ENCODE measurements around the gene WWOX. TPM values are rescaled to one million over a fixed set of nuclear protein-coding genes. Genes with fewer than 3 reads are reported as not detected.
A peak's percentile ranks its signal among the peaks of the same experiment; 100 is the strongest.

Gene WWOX
- total RNA-seq, 1 experiment from 2014 or later, result 79.9 TPM

DNA sequence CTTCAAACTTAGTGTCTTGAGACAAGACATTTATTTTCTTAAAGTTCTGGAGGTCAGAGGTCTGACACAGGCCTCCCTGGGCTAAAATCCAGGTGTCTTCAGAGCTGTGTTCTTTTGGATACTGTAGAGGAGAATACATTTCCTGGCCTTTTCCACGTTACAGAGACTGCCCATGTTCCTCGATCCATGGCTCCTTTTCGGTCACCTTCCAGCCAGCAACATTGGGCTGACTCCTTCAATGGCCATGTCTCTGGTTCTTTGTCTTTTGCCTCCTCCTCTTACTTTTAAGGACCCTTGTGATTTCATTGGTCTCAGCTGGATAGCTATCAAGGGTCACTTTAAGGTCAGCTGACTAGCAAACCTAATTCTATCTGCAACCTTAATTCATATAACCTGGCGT lies 212.4 kb downstream of the WWOX start:
- DNase-seq (ENCODE audit: low spot score), result no peak
- no peaks in the 10 kb centered on the region for H3K27me3 ChIP-seq (replicated peaks; ENCODE audit: insufficient read depth, low read depth, low read length, poor library complexity)
- intact Hi-C loops (cut with micrococcal nuclease; ENCODE audit: unreplicated experiment), result no loop called here
- no peaks in the 10 kb centered on the region for H3K4me1 ChIP-seq (ENCODE audit: insufficient read depth, low read length, poor library complexity, severe bottlenecking)
- no TSS peak for BruUV-seq (replicated peaks)
- H3K4me3 ChIP-seq (ENCODE audit: low read depth, low read length, poor library complexity, severe bottlenecking), result no peak overlapping the region
- no peak overlapping the region for H3K27ac ChIP-seq (ENCODE audit: low read depth, low read length, poor library complexity, severe bottlenecking)
- no peaks in the 10 kb centered on the region for H3K36me3 ChIP-seq (ENCODE audit: insufficient read depth, low read length, poor library complexity, severe bottlenecking)
- H3K9me3 ChIP-seq (ENCODE audit: low read depth, low read length, poor library complexity, severe bottlenecking), result peaks cover 5% of the 10 kb centered on the region
- no peak for TF ChIP-seq EZH2 (IDR thresholded peaks at IDR 0.05; ENCODE audit: borderline replicate concordance, low read depth, low read length, poor library complexity, severe bottlenecking)
- TF ChIP-seq, protein P1, sequence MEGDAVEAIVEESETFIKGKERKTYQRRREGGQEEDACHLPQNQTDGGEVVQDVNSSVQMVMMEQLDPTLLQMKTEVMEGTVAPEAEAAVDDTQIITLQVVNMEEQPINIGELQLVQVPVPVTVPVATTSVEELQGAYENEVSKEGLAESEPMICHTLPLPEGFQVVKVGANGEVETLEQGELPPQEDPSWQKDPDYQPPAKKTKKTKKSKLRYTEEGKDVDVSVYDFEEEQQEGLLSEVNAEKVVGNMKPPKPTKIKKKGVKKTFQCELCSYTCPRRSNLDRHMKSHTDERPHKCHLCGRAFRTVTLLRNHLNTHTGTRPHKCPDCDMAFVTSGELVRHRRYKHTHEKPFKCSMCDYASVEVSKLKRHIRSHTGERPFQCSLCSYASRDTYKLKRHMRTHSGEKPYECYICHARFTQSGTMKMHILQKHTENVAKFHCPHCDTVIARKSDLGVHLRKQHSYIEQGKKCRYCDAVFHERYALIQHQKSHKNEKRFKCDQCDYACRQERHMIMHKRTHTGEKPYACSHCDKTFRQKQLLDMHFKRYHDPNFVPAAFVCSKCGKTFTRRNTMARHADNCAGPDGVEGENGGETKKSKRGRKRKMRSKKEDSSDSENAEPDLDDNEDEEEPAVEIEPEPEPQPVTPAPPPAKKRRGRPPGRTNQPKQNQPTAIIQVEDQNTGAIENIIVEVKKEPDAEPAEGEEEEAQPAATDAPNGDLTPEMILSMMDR (conservative IDR thresholded peaks at IDR 0.05; ENCODE audit: low read depth, low read length), result no peak
- ChIA-PET POLR2A (ENCODE audit: low non-redundant PET) (no interaction called here), CTCF (no interaction called here)

DNA sequence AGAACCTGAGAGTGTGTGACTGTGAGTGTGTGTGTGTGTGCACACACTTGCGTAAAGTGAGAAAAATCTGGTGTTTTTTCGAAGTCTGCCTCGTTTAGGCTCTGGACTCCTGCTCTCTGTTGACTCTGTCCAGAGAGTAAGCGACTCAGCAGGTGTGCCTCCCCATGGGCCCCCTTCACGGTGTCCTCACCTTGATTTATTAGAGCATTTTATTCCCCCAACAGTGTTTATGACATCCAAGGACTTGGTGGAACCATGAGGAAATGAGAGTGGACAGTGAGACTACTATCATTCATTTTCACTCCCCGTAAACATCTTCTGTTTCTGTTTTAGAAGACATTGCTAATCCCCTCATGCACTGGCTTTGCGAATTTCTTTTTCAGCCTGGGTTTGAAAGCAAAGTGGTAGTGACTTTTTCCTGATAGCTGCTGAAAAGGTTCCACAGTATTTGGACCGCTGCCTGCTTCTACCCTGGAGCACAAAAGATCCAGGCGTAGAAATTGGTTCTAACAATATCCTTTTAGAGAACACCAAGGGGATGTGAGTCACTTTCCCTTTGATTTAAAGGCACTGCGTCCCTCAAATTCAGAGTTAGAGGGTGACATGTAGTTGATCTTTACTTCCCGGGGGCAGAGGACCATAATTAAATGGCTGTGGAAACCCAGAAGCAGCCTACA lies 218.2 kb downstream of the WWOX start:
- BruUV-seq (replicated peaks), result no TSS peak

DNA sequence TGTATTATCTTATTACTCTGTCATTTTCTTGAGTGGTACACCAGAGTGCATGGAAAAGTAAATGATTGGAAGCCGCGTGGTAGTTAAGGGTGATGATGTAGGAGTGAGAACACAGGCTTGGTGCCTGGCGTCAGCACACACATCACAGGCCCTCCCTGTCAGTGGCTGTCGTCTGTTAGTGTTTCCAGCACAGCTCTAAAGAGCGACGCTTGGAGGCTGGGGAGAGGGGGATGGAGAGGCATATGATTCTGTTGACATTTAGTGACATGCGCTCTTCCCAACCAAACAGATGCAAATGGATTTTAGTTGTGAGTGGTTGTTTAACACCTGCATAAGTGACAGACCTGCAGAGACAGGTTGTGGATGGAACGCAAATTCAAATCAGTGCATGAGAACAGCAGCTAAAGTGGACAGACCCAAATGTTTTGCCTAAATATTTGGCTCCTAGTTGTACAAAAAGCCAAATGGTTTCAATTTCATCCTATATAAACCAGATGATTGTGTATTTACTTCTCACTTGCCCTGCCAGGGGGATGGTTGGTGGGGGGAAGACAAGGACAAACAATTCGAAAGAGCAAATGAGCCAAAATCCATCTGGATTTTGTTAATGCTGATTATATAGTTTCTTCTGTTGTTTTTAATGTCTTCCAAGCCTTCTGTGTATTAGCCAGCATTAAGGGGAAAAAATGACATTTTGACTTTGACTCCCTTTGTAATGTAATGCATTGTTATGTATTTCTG lies 222.3 kb downstream of the WWOX start:
- ChIA-PET CTCF (no interaction called here), POLR2A (ENCODE audit: low non-redundant PET) (no interaction called here)
- H3K27ac ChIP-seq (ENCODE audit: low read depth, low read length, poor library complexity, severe bottlenecking), result no peak overlapping the region
- BruUV-seq (replicated peaks), result no TSS peak
- no peak for TF ChIP-seq EZH2 (IDR thresholded peaks at IDR 0.05; ENCODE audit: borderline replicate concordance, low read depth, low read length, poor library complexity, severe bottlenecking)
- TF ChIP-seq, protein P1 (conservative IDR thresholded peaks at IDR 0.05; ENCODE audit: low read depth, low read length), result no peak
- intact Hi-C loops (cut with micrococcal nuclease; ENCODE audit: unreplicated experiment), result no loop called here
- H3K36me3 ChIP-seq (ENCODE audit: insufficient read depth, low read length, poor library complexity, severe bottlenecking), result no peaks in the 10 kb centered on the region
- no peaks in the 10 kb centered on the region for H3K27me3 ChIP-seq (replicated peaks; ENCODE audit: insufficient read depth, low read depth, low read length, poor library complexity)
- H3K4me1 ChIP-seq (ENCODE audit: insufficient read depth, low read length, poor library complexity, severe bottlenecking), result no peaks in the 10 kb centered on the region
- H3K4me3 ChIP-seq (ENCODE audit: low read depth, low read length, poor library complexity, severe bottlenecking), result no peak overlapping the region
- DNase-seq (ENCODE audit: low spot score), result no peak
- peaks cover 2% of the 10 kb centered on the region for H3K9me3 ChIP-seq (ENCODE audit: low read depth, low read length, poor library complexity, severe bottlenecking)

More for the DNA sequence above, 218.2 kb downstream of the WWOX start:
- H3K4me1 ChIP-seq (ENCODE audit: insufficient read depth, low read length, poor library complexity, severe bottlenecking), result no peaks in the 10 kb centered on the region
- no peaks in the 10 kb centered on the region for H3K36me3 ChIP-seq (ENCODE audit: insufficient read depth, low read length, poor library complexity, severe bottlenecking)
- H3K9me3 ChIP-seq (ENCODE audit: low read depth, low read length, poor library complexity, severe bottlenecking), result peaks cover 7% of the 10 kb centered on the region
- H3K27me3 ChIP-seq (replicated peaks; ENCODE audit: insufficient read depth, low read depth, low read length, poor library complexity), result no peaks in the 10 kb centered on the region
- intact Hi-C loops (cut with micrococcal nuclease; ENCODE audit: unreplicated experiment), result no loop called here
- ChIA-PET CTCF (no interaction called here), POLR2A (ENCODE audit: low non-redundant PET) (no interaction called here)
- peak; percentile 42 for DNase-seq (ENCODE audit: low spot score)
- TF ChIP-seq, protein P1 (conservative IDR thresholded peaks at IDR 0.05; ENCODE audit: low read depth, low read length), result no peak
- TF ChIP-seq EZH2 (IDR thresholded peaks at IDR 0.05; ENCODE audit: borderline replicate concordance, low read depth, low read length, poor library complexity, severe bottlenecking), result no peak
- peak overlapping the region; percentile 1 for H3K4me3 ChIP-seq (ENCODE audit: low read depth, low read length, poor library complexity, severe bottlenecking)
- no peak overlapping the region for H3K27ac ChIP-seq (ENCODE audit: low read depth, low read length, poor library complexity, severe bottlenecking)

All from A673 (cell line).